GM12864 (cell line): ENCODE results near the gene FBXO27.

ENCODE experiments used
- DNase-seq: peaks from one replicate; pipeline ENCODE4 v3.0.0-alpha.2; 2011; ENCODE audit warnings: low read depth
- H3K4me3 ChIP-seq: 2 replicates; pipeline ENCODE4 v1.5.1; 2011; ENCODE audit warnings: mild to moderate bottlenecking, low read depth, low read length, control low read depth
- TF ChIP-seq, protein P1 (sequence below): IDR thresholded peaks from 2 replicates; pipeline ENCODE4 v1.5.1; 2011; ENCODE audit warnings: low read depth, mild to moderate bottlenecking, moderate library complexity, low read length, control low read depth, inconsistent platforms; ENCODE audit errors: missing control alignments

Gene FBXO27

DNA sequence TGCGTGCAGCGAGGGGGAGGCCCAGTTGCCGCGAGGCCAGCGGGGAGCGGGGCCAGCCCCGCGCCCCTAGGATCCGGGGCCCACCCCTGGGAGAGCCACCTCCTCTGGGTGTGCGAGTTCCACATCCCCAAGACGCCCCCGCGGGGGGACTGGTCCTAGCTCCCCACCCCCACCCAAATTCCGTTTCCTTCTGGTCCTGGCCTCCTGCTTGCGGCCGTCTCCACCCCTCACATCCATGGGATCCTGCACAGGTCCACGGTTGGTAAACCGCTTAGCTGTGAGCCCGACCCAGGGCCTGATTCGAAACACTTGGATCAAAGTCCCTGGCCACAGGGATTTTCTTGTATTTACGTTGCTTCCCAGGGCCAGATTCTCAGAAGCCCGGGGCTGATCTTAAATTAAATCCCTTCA lies 56.5 kb downstream of the FBXO27 start:
- H3K4me3 ChIP-seq = no peak overlapping the region; the same call in 1 of the 2 replicates
- DNase-seq = no peak
- TF ChIP-seq, protein P1, sequence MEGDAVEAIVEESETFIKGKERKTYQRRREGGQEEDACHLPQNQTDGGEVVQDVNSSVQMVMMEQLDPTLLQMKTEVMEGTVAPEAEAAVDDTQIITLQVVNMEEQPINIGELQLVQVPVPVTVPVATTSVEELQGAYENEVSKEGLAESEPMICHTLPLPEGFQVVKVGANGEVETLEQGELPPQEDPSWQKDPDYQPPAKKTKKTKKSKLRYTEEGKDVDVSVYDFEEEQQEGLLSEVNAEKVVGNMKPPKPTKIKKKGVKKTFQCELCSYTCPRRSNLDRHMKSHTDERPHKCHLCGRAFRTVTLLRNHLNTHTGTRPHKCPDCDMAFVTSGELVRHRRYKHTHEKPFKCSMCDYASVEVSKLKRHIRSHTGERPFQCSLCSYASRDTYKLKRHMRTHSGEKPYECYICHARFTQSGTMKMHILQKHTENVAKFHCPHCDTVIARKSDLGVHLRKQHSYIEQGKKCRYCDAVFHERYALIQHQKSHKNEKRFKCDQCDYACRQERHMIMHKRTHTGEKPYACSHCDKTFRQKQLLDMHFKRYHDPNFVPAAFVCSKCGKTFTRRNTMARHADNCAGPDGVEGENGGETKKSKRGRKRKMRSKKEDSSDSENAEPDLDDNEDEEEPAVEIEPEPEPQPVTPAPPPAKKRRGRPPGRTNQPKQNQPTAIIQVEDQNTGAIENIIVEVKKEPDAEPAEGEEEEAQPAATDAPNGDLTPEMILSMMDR = no peak

DNA sequence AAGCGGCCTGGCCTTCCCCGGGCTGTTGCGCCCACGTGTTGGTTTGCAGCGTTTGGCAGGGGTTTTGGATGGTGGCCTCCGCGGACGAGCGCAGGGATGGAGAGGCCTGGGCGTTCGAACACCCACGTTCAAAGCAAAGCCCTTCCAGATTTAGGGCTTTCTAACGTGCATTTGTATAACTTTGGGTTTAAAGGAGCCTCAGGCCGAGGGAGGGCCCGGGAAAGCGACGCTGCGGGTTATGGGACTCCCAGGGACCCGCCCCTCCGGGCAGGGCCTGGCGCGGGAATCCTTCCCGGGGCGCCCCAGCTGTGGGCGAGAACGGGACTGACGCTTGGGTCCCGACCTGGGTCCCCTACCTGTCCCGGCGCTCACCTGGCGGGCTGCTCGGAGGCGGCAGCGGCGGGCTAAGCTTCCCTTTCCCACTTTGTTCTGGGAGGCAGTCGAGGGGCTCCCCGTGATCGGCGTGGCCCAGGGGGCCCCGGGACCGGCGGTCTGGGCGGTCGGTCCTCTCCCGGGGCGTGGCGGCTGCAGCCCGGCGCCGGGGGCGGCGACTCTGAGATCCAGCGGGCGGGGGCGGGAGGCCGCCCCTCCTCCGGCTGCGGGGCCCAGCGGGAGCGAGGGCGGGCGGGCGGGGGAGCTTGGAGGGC lies 57.0 kb downstream of the FBXO27 start, which contains the start of gene FBXO17:
Gene FBXO17 (minus strand): TSS at position 529 of the 647 bp plus-strand sequence. CDS start 25,423 bp downstream, outside the sequence.
- peak within 1 kb of the TSS; percentile 26; the same call in 1 of the 2 replicates for H3K4me3 ChIP-seq
- TF ChIP-seq, protein P1 = no peak
- DNase-seq = no peak

DNA sequence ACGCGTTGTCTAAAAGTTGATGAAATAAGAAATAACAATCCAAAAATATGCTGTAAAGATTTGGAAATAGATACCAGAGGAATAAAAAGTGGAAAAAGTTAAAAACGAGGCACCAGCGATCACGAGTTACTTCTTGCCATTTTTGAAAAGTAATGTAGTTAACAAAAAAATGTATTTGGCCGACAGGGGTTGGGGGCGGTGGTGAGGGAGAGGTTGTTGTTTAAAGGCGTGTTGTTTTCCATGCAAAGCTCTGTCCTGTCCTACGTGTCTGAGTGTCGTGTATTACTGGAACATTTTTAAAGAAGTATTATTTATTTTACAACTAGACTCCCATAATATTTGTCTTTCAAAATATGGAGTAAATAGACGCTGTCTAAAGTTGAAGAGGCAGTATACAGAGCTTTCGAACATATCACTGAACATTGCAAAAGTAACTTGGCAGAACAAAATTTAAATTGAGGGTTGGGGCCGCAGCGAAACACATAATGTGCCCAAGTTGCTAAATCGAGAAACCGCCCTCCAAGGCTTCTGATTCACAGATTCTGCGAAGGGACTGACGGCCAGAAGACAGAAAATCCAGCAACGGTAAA lies 57.6 kb downstream of the FBXO27 start:
- no peak for DNase-seq
- no peak overlapping the region for H3K4me3 ChIP-seq
- TF ChIP-seq, protein P1 = no peak
